GM19025 (cell line): ENCODE data around the gene EVI5.
"Not testable (repeated sequence)": the region's sequence is repeated elsewhere in the genome, so short reads cannot be mapped to it uniquely, and the experiment has no call there.

Experiments
- ATAC-seq: cut with Tn5 transposase; IDR thresholded peaks from one replicate; pipeline ENCODE4 v1.9.1; 2021; ENCODE audit warnings: mild to moderate bottlenecking, low read depth, moderate library complexity; ENCODE audit not compliant: unreplicated experiment

EVI5 gene

DNA sequence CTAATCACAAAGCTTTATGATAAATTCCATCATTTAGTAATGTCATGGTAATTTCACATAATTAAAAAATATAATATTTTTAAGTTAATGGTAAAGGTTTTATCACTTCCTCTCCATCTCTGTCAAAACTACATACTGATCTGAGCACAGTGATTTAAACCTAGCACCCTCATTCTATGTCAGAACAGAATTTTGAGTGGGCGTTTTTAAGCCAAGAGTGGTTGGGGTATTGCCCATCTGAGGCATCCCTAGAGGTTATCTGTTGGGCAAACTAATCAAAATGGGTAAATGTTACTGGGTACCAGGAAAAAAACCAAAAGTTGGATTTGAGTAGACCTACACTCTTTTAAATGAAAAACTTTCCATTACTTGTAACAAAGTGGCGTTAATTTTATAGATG lies 197.5 kb downstream of the EVI5 start:
- ATAC-seq = peak; percentile 51

DNA sequence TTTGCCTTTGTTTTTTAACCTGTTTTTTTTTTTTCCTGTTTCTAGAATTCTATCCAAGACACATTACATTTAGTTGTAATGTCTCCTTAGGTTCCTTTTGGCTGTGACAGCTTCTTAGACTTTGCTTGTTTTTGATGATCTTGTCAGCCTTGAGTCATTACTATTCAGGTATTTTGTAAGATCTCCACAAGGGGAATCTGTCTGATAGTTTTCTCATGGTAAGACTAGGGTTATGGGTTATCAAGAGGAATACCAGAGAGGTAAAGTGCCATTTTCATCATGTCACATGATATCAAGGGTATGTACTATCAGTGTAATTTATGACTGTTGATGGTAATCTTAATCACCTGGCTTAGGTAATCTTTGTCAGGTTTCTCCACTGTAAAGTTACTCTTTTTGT lies 199.1 kb downstream of the EVI5 start:
- no peak for ATAC-seq

DNA sequence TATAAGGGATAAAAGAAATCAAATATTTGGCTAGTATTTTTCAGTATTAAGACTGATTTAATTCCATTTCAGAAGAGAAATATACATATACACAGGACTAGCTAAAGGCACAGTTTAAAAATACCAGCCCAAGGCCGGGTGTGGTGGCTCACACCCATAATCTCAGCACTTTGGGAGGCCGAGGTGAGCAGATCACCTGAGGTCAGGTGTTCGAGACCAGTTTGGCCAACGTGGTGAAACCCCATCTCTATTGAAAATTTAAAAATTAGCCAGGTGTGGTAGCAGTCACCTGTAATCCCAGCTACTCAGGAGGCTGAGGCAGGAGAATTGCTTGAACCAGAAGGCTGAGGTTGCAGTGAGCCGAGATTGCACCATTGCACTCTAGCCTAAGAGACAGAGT lies 200.1 kb downstream of the EVI5 start:
- not testable (repeated sequence) for ATAC-seq

DNA sequence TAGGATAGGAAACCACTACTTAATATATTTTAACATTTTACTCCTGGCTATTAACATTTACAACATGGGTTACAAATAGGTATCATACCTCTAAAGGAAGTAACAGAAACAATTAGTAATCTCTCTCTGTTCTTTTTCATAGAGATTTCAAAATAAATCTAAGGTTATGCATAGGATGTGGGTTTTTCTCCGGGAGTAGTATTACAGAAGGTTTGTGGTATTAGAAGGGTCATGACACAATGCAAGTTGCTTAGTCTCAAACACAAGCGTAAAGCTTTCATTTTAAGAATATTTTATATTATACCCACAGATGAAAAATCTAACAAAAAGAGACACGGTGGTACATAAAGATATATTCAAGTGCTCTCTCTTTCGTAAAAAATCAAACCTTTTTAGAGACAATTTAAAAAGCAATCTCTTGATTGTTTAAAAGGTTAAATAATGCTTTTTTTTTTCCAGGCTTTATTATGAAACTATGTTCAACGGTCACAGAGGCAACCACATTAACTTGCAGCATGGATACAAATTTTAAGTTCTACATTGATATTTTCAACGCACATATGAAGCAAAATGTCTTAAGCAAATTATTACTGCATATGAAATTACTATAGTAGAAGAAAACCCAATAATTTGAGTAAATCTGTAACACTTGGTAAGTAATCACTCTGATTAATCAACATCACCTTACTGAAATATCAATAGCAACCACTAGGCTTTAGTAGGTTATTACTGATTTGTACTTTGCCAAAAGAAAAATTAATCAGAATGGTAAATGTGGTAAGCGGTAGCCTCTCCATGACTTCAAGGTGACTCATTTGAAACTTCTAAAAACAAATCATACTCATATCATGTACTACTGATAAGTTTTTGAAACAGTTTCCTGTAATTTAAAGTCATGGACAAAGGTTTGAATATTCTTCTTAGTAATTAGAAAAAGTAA lies 200.8 kb downstream of the EVI5 start:
- peak; percentile 72 for ATAC-seq

- no peak for ATAC-seq
These were observed 207.5 kb downstream of the EVI5 start for GRCh38 chr1:92577261-92577895.

DNA sequence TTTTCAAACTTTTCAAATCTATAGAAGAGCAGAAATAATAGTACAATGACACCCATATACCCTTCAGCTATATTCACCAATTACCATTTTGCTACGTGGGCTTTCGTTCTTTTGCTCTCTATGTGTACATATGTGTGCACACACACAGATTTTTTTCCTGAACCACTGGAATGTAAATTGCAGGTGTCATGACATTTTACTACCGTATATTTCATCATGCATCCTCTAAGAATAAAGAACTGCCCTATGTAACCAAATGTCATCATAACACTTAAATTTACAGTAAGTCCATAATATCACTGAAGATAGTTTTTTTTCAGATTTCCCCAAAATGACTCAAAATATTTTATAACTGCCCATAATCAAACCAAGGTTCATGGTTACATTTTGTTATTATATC lies 209.8 kb downstream of the EVI5 start:
- no peak for ATAC-seq

- no peak for ATAC-seq
These were observed 212.4 kb downstream of the EVI5 start for GRCh38 chr1:92572520-92572919.

DNA sequence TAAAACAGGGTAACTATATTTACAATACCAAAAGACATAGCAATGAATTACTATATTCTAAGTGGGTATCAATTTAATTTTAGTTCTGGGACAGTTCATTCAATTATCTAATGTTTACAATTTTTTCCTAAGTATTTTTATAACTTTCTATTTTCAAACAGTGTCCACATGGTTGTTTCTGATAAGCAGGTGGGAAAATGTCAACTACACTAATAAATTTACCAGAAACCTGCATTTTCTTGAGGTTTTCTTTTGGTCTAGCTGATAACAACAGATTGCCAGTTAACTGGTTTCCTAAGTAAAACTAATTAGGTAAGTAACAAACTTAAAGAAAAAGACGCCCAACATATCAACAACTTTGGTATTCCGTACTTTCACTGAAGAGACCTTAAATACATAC lies 213.3 kb downstream of the EVI5 start:
- no peak for ATAC-seq

DNA sequence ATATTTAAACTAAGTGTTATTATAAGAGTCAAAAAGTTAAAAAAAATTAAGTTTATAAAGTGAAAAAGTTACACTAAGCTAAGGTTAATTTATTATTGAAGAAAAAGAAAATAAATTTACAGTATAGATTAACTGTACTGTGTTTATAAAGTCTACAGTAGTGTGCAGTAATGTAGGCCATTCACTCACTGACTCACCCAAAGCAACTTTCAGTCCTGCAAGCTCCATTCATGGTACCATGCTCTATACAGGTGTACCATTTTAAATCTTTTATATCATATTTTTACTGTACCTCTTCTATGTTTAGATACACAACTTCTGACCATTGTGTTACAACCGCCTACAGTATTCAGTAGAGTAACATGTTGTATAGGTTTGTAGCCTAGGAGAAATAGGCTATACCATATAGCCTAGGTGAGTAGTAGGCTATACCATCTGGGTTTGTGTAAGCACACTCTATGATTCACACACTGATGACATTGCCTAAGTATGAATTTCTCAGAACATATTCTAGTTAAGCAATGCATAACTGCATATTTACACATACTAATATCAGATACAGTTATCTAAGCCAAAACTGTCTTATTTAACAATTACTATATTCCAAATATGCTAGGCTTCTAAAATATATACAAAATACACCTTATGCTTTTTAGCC lies 217.6 kb downstream of the EVI5 start:
- ATAC-seq = no peak

- ATAC-seq = peak; percentile 72
These were observed 221.3 kb downstream of the EVI5 start for GRCh38 chr1:92563457-92564216.

DNA sequence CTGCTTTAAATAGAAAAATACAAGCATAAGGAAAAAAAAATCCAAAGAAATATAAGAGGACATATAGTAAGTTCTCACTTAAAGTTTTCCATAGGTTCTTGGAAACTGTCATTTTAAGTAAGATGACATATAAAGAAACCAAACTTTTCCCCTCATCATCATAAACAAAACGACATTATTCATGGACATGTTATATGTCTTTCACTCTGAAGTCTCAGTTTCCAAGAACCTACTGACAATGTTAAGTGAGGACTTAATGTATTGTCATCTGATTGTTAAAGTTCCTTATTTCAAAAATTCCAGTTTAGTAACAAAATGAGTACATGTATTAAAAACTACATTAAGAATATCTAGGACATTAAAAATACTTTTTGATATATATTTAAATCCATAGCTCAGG lies 228.6 kb downstream of the EVI5 start:
- ATAC-seq = no peak

DNA sequence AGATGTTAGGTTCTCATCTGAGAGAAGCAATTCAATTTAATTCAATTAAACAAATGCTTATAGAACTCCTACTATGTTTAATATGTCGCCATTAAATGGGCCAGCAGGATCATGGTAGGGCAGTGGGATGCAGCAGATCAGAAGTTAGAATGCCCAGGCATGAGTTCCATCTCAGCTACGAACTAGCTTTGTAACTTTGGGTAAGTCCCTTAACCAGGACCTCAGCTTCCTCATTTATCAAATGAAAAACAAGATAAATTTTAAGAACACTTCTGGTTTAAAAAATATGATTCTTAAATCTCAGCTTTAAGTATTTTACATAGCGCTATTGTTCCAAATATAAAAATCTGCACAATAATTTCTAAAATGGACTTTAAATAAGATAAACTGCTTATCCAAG lies 230.7 kb downstream of the EVI5 start:
- ATAC-seq = no peak

DNA sequence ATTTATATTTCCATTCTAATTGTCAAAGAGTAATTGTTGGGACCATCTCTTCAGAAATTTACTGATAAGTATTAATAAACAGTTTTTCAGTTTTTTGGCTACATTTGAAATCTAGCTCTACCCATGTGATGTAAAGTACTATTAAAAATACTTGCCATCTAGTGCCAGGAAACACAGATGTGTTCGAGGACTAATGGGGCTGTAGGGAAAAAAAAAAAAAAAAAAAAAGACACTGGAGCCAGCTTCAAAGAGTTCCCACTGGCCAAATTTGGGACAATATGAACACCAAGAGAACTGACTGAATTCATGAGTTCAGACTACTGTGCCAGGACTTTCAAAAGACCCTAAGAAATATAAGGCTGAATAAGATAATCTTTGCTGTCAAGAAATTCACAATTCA lies 233.0 kb downstream of the EVI5 start:
- ATAC-seq = no peak

DNA sequence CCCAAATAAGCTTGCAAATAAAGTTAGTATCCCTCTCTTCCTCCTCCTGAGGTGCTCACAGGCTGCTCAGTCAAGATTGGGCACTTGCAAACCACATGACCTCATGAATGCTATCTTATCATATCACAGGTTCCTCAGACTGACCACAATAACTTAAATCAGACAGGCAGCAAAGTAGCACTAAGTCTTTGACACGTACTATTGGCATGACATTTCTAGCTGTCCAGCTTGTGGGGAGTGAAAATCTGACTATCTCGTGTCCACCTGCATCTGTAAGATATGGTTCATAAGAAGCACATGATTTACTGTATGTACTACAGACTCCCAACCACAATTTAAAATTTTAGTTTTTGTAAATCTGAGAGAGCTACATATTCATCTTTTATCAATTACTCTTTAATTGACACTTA lies 240.1 kb downstream of the EVI5 start:
- ATAC-seq = no peak

DNA sequence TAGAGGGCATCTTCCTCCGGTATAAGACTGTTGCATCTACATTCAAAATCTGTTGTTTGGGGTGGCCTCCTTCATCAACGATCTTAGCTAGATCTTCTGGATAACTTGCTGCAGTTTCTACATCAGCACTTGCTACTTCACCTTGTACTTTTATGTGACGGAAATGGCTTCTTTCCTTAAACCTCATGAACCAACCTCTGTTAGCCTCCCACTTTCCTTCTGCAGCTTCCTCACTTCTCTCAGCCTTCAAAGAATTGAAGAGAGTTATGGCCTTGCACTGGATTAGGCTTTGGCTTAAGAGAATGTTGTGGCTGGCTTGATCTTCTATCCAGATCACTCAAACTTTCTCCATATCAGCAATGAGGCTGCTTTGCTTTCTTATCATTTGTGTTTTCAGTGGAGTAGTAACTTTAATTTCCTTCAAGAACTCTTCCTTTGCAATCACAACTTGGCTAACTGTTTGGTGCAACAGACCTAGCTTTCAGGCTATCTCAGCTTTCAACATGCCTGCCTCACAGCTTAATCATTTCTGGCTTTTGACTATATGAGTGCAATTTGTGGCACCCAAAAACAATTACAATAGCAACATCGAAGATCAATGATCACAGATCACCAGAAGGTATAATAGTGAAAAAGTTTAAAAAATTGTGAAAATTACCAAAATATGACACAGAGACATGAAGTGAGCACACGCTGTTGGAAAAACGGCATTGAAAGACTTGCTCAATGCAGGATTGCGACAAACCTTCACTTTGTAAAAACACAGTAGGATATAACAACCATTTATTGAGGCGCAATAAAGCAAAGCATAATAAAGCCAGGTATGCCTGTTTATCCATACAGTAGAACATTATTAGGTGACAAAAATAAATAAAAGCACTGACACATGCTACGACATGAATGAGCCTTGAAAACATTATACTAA lies 241.5 kb downstream of the EVI5 start:
- no peak for ATAC-seq

DNA sequence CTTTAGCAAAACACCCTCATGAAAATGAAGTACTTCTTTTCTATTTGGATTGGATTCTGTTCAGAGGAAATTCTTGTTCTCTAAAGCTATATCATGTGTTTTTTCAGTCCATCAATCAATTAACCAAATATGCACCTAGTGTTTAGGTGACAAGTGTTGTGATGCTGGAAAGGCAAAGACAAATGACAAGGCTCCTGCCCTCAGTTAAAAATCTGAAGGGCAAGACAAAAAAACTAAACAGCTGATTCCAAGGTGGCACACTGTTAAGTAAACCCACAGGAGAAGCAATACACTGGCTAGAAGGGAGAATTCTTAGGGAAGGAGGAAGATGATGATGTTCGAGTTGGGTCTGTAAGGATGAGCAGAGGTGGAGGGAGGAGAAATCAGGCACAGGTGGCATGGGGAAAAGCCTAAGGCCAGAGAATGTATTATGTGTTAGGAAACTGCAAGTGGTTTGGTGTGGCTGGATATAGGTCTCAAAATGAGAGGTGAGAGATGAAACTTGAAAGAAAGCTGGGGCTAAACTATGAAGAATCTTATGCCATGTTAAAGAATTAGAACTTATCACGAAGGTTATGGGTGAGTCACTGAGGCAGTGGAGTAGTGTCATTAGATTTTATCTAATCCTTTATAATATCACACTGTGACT lies 246.4 kb downstream of the EVI5 start:
- ATAC-seq = peak; percentile 54

GRCh38 chr1:92538048-92538412 lies 246.9 kb downstream of the EVI5 start:
- peak; percentile 61 for ATAC-seq

DNA sequence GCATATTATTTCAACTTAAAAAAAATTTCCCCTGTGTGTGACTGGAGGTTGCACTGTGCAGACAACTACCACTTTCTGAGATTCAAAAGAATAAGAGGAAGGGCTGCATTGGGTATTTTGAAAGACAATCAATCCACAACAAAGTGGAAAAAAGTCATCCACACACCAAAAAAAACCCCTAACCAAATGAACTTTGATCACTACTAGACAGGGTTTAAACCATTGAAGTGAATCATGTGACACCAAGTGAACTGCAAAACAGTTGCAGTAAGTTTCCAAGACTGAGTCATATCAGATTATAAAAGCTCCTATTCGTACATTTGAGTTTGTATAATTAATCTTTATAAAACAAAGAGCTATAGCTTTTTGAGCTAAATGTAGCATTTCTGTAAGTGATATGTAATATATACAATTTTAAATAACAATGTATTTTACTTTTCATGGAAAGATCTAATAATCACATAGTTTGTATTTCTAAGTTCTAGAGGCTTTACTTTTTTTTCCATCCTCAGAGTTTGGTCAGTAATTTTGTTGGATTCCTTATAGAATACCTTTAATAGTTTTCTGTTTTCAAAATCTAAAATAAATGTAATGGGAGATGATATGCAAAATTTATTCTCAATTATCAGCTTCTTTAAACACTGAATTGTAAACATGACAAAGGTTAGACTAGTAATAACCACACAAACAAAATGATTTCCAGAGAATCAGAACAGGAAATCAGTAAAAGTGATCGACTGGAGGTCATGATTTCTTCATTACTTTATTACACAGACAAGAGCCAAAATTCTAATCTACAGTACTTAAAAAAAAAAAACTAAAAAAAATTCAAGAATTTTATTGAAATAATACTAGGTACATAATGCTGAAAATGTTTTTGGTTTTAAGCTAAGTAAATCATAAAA lies 247.7 kb downstream of the EVI5 start:
- peak; percentile 55 for ATAC-seq
